H1 (cell line): ENCODE results near the gene SPATA33. TPM values are rescaled to one million over a fixed set of nuclear protein-coding genes. Genes with fewer than 3 reads are reported as not detected.

Experiments
- CTCF ChIA-PET: fragments of 300-600 bp; sonication (Branson Sonifier 250); formaldehyde crosslinking; loops from one replicate; lab custom pipeline; 2021; ENCODE audit not compliant: partially characterized antibody; lab: Charles Lee
- POLR2A ChIA-PET: fragments of 300-600 bp; sonication (Branson Sonifier 250); formaldehyde crosslinking; loops from one replicate; lab custom pipeline; 2021; ENCODE audit warnings: inconsistent platforms; ENCODE audit not compliant: partially characterized antibody; lab: Charles Lee
- DNase-seq, 2 experiments: peaks; one replicate each; pipeline versions ENCODE4 v3.0.0 to v3.0.0-alpha.2; 2010 to 2022; ENCODE audit warnings: low spot score in 2 of 2, low read depth in 1 of 2, mixed read lengths in 1 of 2
- FAIRE-seq: peaks from 2 replicates; lab custom pipeline; 2011; peaks lifted over from hg19 to GRCh38; lab: Jason Lieb, UNC
- H2AFZ ChIP-seq: 2 replicates; pipeline ENCODE4 v1.8.1; 2012; ENCODE audit warnings: low read length, inconsistent platforms
- H2AK5ac ChIP-seq: 2 replicates; pipeline ENCODE4 v1.6.1; 2013; ENCODE audit warnings: low read depth, low read length
- H2BK120ac ChIP-seq: replicated peaks from 2 replicates; pipeline ENCODE3; 2013; ENCODE audit warnings: low read depth, low read length, inconsistent platforms
- H2BK12ac ChIP-seq: 2 replicates; pipeline ENCODE4 v1.6.1; 2013; ENCODE audit warnings: low read depth, low read length
- H2BK15ac ChIP-seq: 2 replicates; pipeline ENCODE4 v1.6.1; 2013; ENCODE audit warnings: low read length
- H2BK20ac ChIP-seq: 2 replicates; pipeline ENCODE4 v1.6.1; 2013; ENCODE audit warnings: low read length
- H2BK5ac ChIP-seq: 2 replicates; pipeline ENCODE4 v1.6.1; 2013; ENCODE audit warnings: low read depth, low read length
- H3K14ac ChIP-seq: 2 replicates; pipeline ENCODE4 v1.6.1; 2013; ENCODE audit warnings: inconsistent platforms; ENCODE audit not compliant: insufficient read length
- H3K18ac ChIP-seq: 2 replicates; pipeline ENCODE4 v1.6.1; 2013; ENCODE audit warnings: low read length; ENCODE audit errors: extremely low read depth
- H3K23ac ChIP-seq: 2 replicates; pipeline ENCODE4 v1.6.1; 2013; ENCODE audit warnings: inconsistent platforms; ENCODE audit not compliant: insufficient read length
- H3K23me2 ChIP-seq: 2 replicates; pipeline ENCODE4 v1.6.1; 2013; ENCODE audit warnings: low read depth, low read length
- H3K27ac ChIP-seq: 2 replicates; pipeline ENCODE4 v1.6.1; 2011; ENCODE audit warnings: low read depth, low read length, inconsistent platforms
- H3K27me3 ChIP-seq, 4 experiments: replicated peaks in 1 of 4; 1 replicate in 1 of 4; 2 replicates in 3 of 4; pipeline versions ENCODE4 v1.6.1 to v1.8.1; 2011 to 2013; ENCODE audit warnings: low read length in 3 of 4, mild to moderate bottlenecking in 3 of 4, inconsistent platforms in 2 of 4, mixed read lengths in 2 of 4, moderate library complexity in 1 of 4; ENCODE audit not compliant: control insufficient read depth in 3 of 4, insufficient read depth in 3 of 4; ENCODE audit errors: extremely low read depth in 1 of 4
- H3K36me3 ChIP-seq, 4 experiments: 2 replicates each; pipeline versions ENCODE4 v1.6.1 to v1.8.1; 2011 to 2013; ENCODE audit warnings: mild to moderate bottlenecking in 4 of 4, low read length in 3 of 4, moderate library complexity in 2 of 4, control low read depth in 1 of 4, inconsistent platforms in 1 of 4; ENCODE audit not compliant: insufficient read depth in 4 of 4, control insufficient read depth in 2 of 4
- H3K4ac ChIP-seq: replicated peaks from 2 replicates; pipeline ENCODE3; 2013; ENCODE audit warnings: low read length, low read depth, mixed read lengths, inconsistent platforms; ENCODE audit not compliant: insufficient read length
- H3K4me1 ChIP-seq, 4 experiments: replicated peaks in 1 of 4; 1 replicate in 1 of 4; 2 replicates in 3 of 4; pipeline versions ENCODE4 v1.6.1 to v1.8.1; 2011 to 2013; ENCODE audit warnings: low read length in 3 of 4, inconsistent platforms in 2 of 4, mixed read lengths in 1 of 4; ENCODE audit not compliant: insufficient read depth in 4 of 4, control insufficient read depth in 3 of 4
- H3K4me2 ChIP-seq, 2 experiments: 2 replicates each; pipeline versions ENCODE4 v1.6.1 to v1.8.1; 2011 to 2013; ENCODE audit warnings: low read depth in 2 of 2, low read length in 2 of 2, control low read depth in 1 of 2, inconsistent platforms in 1 of 2, mild to moderate bottlenecking in 1 of 2; ENCODE audit not compliant: insufficient read depth in 1 of 2
- H3K4me3 ChIP-seq, 4 experiments: fragments of 200-600, 300-600 bp in 1 of 4; sonication (generic), shearing (Covaris generic), sonication (Bioruptor Twin) in 1 of 4; 2 replicates each; pipeline versions ENCODE4 v1.5.1 to v1.8.1; 2011 to 2016; ENCODE audit warnings: low read length in 4 of 4, low read depth in 3 of 4, control low read depth in 2 of 4, inconsistent platforms in 2 of 4, mild to moderate bottlenecking in 2 of 4, mixed read lengths in 1 of 4, moderate library complexity in 1 of 4; ENCODE audit not compliant: insufficient read depth in 2 of 4; ENCODE audit errors: extremely low read depth in 1 of 4
- H3K56ac ChIP-seq: replicated peaks from 2 replicates; pipeline ENCODE3; 2013; ENCODE audit warnings: low read depth, mild to moderate bottlenecking, mixed read lengths, low read length, inconsistent platforms; ENCODE audit not compliant: insufficient read length
- H3K79me1 ChIP-seq: 2 replicates; pipeline ENCODE4 v1.6.1; 2013; ENCODE audit warnings: low read depth, low read length, control low read depth
- H3K79me2 ChIP-seq, 2 experiments: 2 replicates each; pipeline versions ENCODE4 v1.6.1 to v1.8.1; 2012 to 2013; ENCODE audit warnings: low read length in 2 of 2, mild to moderate bottlenecking in 2 of 2, inconsistent platforms in 1 of 2; ENCODE audit not compliant: insufficient read depth in 2 of 2, control insufficient read depth in 1 of 2
- H3K9ac ChIP-seq, 4 experiments: replicated peaks in 1 of 4; 1 replicate in 1 of 4; 2 replicates in 3 of 4; pipeline versions ENCODE4 v1.6.1 to v1.8.1; 2011 to 2013; ENCODE audit warnings: low read depth in 3 of 4, low read length in 3 of 4, control low read depth in 2 of 4, mild to moderate bottlenecking in 2 of 4, moderate library complexity in 2 of 4, inconsistent platforms in 1 of 4; ENCODE audit errors: extremely low read depth in 1 of 4
- H3K9me3 ChIP-seq, 2 experiments: 2 replicates each; pipeline versions ENCODE4 v1.6.1 to v1.8.1; 2012 to 2013; ENCODE audit warnings: mild to moderate bottlenecking in 2 of 2, moderate library complexity in 2 of 2, control low read depth in 1 of 2, inconsistent platforms in 1 of 2, low read depth in 1 of 2, low read length in 1 of 2, mixed read lengths in 1 of 2; ENCODE audit not compliant: insufficient read depth in 2 of 2
- H4K20me1 ChIP-seq, 2 experiments: replicated peaks in 1 of 2; 2 replicates each; pipeline versions ENCODE3 to v1.8.1; 2011 to 2013; ENCODE audit warnings: inconsistent platforms in 2 of 2, low read length in 2 of 2, mild to moderate bottlenecking in 1 of 2; ENCODE audit not compliant: insufficient read depth in 2 of 2, control insufficient read depth in 1 of 2
- H4K5ac ChIP-seq: 2 replicates; pipeline ENCODE4 v1.6.1; 2013; ENCODE audit warnings: low read length, low read depth, mixed read lengths, inconsistent platforms; ENCODE audit not compliant: insufficient read length
- H4K8ac ChIP-seq: 2 replicates; pipeline ENCODE4 v1.8.0; 2013; ENCODE audit warnings: mild to moderate bottlenecking, moderate library complexity, low read length, inconsistent platforms; ENCODE audit not compliant: insufficient read depth; ENCODE audit errors: extremely low read depth
- H4K91ac ChIP-seq: replicated peaks from 2 replicates; pipeline ENCODE3; 2013; ENCODE audit warnings: low read length, mixed read lengths, inconsistent platforms; ENCODE audit not compliant: insufficient read length
- ASH2L ChIP-seq: fragments of 200-600, 300-600 bp; sonication (generic); IDR thresholded peaks from one replicate; pipeline ENCODE4 v1.7.1; 2017; ENCODE audit warnings: low read length
- EGR1 ChIP-seq: IDR thresholded peaks from 2 replicates; pipeline ENCODE4 v1.6.1; 2011; ENCODE audit warnings: low read depth, low read length, borderline replicate concordance
- SIN3A ChIP-seq, 2 experiments: IDR thresholded peaks in 1 of 2; conservative IDR thresholded peaks in 1 of 2; 2 replicates each; pipeline ENCODE4 v1.6.1; 2011 to 2012; ENCODE audit warnings: low read length in 2 of 2, improper control_type of control experiment in 1 of 2, low read depth in 1 of 2, mild to moderate bottlenecking in 1 of 2
- WGBS, 2 experiments: shearing (Covaris generic) in 1 of 2; methylation state at CpG; one replicate each; pipeline versions ENCODE4 v1.1.6 to v1.1.7; 2013 to 2015; ENCODE audit warnings: low lambda C conversion rate in 2 of 2, mixed read lengths in 2 of 2, inconsistent platforms in 1 of 2, low coverage in 1 of 2, missing lambda C conversion rate in 1 of 2; ENCODE audit not compliant: insufficient replicate concordance in 2 of 2, insufficient coverage in 1 of 2, insufficient read length in 1 of 2; ENCODE audit errors: extremely low coverage in 1 of 2, missing lambda C conversion rate in 1 of 2; 5-methylcytosine and 5-hydroxymethylcytosine counted together
- polyA plus RNA-seq, 7 experiments: library from polyadenylated mRNA; depleted of rRNA in 3 of 7; stranded (reverse) in 5 of 7; unstranded in 2 of 7; fragments of >200 nt in 5 of 7; fragments of 200-250 nt in 2 of 7; gene quantifications; 1 replicate in 5 of 7; 2 replicates in 1 of 7; 4 replicates in 1 of 7; pipeline versions ENCODE4 v1.2.1 to v1.2.3, GENCODE V29; 2011 to 2013; ENCODE audit warnings: missing spikeins in 2 of 7, mixed read lengths in 2 of 7
- total RNA-seq: library from RNA; stranded (reverse); fragmentation: NEBNext Ultra II Directional; extraction: Animal tissue kit (Norgen Biotek cat#: 25700); gene quantifications from 2 replicates; pipeline ENCODE4 v1.2.1, GENCODE V29; 2021
- TF ChIP-seq, protein P1 (sequence below): IDR thresholded peaks from 2 replicates; pipeline ENCODE4 v1.6.1; 2012; ENCODE audit warnings: inconsistent platforms

SPATA33 gene
- total and polyA plus RNA-seq, 2 of the 8 experiments (the other 6 are each of a cell fraction or from before 2014, with no cell fraction given) = 5.4 to 16.9 TPM

DNA sequence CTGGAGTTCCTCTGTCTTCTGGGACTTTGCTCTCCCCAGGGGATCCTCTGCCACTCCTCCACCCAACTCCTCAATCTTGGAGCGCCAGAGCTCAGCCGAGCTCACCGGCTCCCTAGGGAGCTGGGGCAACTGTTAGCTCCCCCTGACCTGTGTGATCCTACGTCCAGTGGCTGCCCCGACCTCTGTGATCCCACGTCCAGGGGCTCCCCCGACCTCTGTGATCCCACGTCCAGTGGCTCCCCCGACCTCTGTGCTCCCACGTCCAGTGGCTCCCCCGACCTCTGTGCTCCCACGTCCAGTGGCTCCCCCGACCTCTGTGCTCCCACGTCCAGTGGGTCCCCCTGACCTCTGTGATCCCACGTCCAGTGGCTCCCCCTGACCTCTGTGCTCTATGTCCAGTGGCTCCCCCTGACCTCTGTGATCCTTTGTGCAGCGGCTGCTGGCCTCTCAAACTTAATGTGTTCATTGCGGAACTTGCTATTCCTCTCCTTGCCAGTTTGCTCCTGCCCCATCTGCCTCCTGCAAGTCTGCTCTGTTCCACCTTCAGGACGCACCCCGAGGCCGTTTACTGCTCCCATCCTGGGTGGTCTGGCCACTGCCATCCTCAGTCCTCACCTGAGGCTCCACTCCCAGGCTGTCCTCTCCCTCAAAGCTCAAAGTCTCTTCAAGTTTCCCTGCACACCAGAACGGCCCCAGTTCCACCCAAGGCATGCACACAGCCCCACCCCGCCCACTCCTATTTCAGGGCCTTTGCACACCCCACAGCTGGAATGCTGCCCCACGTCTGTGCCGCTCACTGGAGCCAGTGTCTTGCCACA is 60.3 kb downstream of the SPATA33 start:
- H4K5ac ChIP-seq = no peak overlapping the region
- H2BK15ac ChIP-seq = no peak overlapping the region
- no peak overlapping the region for H4K8ac ChIP-seq
- 0 out of 2 replicates have a peak, but pooled peaks cover 2% of the 10 kb centered on the region for H3K79me1 ChIP-seq
- no peak overlapping the region for H3K23ac ChIP-seq
- no peak overlapping the region for H3K9ac ChIP-seq
- no peaks in the 10 kb centered on the region for H3K9me3 ChIP-seq
- H3K56ac ChIP-seq = no peak overlapping the region
- peaks cover 0 to 12% (median 9%) of the 10 kb centered on the region in 4 experiments; a peak in 5 of 7 replicates for H3K4me1 ChIP-seq
- H2BK20ac ChIP-seq = no peak overlapping the region
- DNase-seq (no peak), FAIRE-seq (no peak)
- TF ChIP-seq EGR1 (no peak), ASH2L (no peak), SIN3A (conservative IDR thresholded peaks at IDR 0.05 in 1 of 2, IDR thresholded peaks at IDR 0.05 in 1 of 2; ENCODE audit: low read depth in 1 of 2, low read length in 2 of 2) (no peak)
- TF ChIP-seq, protein P1, sequence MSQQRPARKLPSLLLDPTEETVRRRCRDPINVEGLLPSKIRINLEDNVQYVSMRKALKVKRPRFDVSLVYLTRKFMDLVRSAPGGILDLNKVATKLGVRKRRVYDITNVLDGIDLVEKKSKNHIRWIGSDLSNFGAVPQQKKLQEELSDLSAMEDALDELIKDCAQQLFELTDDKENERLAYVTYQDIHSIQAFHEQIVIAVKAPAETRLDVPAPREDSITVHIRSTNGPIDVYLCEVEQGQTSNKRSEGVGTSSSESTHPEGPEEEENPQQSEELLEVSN = no peak
- H2AK5ac ChIP-seq = no peak overlapping the region
- no peak overlapping the region for H3K4me2 ChIP-seq
- CTCF ChIA-PET = interaction anchor here (0.8 to 1.2 kb wide), 4 partner anchors 12 to 145 kb away, joined by 3 to 5 read pairs (median 3); no protein-coding TSS in a partner anchor
- H4K91ac ChIP-seq = no peak overlapping the region
- H3K36me3 ChIP-seq = peaks cover 0 to 10% (median 5%) of the 10 kb centered on the region in 4 experiments; a peak in 3 of 8 replicates
- peaks cover 6 to 37% (median 30%) of the 10 kb centered on the region in 4 experiments for H3K27me3 ChIP-seq
- H3K4me3 ChIP-seq = no peak overlapping the region
- peaks cover 15 to 25% of the 10 kb centered on the region in 2 experiments for H4K20me1 ChIP-seq
- H2BK5ac ChIP-seq = no peak overlapping the region
- H3K18ac ChIP-seq = no peak overlapping the region
- H3K23me2 ChIP-seq = peaks cover 14% of the 10 kb centered on the region
- H2BK120ac ChIP-seq = no peak overlapping the region
- POLR2A ChIA-PET = interaction anchor here (0.6 to 16.7 kb wide), 9 partner anchors 9 to 155 kb away, joined by 3 to 193 read pairs (median 9); partner anchors contain the start of genes SPIRE2 and TCF25
- no peak overlapping the region for H3K27ac ChIP-seq
- 91% methylated on average over 23 of the region's 24 CpGs; no CpG with 5 or more reads in 1 of the 2 experiments for WGBS, 2 experiments
- no peak overlapping the region for H2BK12ac ChIP-seq
- H2AFZ ChIP-seq = no peak overlapping the region
- H3K4ac ChIP-seq = no peak overlapping the region
- H3K14ac ChIP-seq = no peak overlapping the region
- H3K79me2 ChIP-seq = no peaks in the 10 kb centered on the region
